22Rv1 (cell line): Measurements from ENCODE around the gene GDPD5.

ENCODE experiments used
- H3K27ac ChIP-seq: fragments of 450-650 bp; 2 replicates; pipeline ENCODE4 v1.5.1; 2017
- ZFX ChIP-seq: fragments of 450-650 bp; IDR thresholded peaks from 2 replicates; pipeline ENCODE4 v1.6.1; 2017; ENCODE audit warnings: antibody characterized with exemption, borderline replicate concordance
- TF ChIP-seq, protein P1 (sequence below): fragments of 450-650 bp; IDR thresholded peaks from 2 replicates; pipeline ENCODE4 v1.5.1; 2017; ENCODE audit warnings: mild to moderate bottlenecking

Gene GDPD5

DNA sequence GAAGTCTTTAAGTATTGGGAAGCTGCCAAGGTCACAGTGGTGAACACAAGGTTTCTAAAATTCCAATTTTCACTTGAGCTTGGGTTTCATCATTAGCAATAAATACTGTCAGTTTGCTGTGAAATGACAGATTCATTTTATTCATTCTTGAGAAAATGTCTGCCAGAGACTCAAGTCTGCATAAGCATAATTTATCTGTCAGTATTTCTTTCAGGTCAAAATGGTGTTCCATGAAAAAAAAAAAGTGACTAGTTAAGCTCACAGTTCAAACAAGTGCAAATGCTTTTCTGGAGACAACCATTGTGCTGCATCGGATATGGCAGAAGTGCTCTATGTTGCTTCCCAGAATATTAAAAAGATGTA, 8.1 kb upstream of the GDPD5 start:
- no peak overlapping the region for H3K27ac ChIP-seq
- TF ChIP-seq ZFX: no peak
- TF ChIP-seq, protein P1, sequence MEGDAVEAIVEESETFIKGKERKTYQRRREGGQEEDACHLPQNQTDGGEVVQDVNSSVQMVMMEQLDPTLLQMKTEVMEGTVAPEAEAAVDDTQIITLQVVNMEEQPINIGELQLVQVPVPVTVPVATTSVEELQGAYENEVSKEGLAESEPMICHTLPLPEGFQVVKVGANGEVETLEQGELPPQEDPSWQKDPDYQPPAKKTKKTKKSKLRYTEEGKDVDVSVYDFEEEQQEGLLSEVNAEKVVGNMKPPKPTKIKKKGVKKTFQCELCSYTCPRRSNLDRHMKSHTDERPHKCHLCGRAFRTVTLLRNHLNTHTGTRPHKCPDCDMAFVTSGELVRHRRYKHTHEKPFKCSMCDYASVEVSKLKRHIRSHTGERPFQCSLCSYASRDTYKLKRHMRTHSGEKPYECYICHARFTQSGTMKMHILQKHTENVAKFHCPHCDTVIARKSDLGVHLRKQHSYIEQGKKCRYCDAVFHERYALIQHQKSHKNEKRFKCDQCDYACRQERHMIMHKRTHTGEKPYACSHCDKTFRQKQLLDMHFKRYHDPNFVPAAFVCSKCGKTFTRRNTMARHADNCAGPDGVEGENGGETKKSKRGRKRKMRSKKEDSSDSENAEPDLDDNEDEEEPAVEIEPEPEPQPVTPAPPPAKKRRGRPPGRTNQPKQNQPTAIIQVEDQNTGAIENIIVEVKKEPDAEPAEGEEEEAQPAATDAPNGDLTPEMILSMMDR: no peak

DNA sequence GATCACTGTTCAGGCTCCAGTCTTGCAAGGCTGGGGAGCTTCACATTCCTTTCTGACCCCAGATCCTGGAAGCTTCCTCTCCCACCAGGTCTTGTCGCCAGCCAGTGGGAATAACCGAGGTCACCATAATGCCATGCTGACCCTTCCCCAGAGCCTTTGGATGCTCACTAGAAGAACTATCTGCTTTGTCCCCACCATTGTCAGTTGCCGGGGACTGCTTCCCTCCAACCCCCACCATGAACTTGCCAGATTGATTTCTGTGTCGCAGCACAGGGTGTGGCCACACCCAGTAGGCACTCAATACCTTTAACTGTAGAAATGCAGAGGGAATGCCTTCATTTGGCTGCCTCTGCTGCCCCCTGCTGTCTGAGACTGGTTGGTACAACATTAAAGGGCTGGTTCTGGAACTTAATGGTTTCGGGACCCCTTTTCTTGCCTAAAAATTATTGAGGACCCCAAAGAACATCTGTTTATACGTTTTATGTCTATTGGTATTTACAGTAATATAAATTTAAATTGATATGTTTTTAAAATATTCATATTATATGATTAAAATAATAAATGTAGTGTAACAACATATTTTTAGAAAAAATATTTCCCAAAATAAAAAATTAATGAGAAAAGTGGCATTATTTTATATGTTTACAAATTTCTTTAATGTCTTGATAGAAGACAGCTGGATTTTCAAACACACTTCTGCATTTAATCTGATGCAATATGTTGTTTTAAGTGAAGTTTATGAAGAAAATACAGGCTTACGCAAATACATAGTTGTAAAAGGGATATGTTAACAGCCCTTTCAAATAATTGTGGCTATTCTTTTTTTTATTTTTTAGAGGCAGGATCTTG, 6.7 kb upstream of the GDPD5 start:
- H3K27ac ChIP-seq: no peak overlapping the region
- TF ChIP-seq, protein P1: peak; percentile 87
- no peak for TF ChIP-seq ZFX

DNA sequence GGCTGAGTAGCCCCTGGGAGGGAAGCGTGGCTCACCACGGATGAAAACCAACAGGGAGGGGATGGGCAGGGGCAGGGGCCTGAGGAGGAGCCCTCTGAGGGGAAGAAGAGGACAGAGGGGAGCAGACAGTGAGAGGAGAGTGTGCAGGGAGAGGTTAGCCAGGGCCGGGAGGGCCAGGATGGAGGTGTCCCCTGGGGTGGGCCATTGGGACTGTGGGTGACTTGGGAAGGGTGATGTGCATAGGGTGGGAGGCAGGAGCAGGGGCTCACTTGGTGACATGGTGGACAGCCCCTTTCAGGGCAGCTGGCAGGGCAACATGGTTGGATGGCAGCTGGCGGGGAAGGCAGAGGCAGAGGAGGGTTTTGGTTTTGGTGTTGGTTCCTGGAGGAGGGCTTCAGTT, 5.6 kb upstream of the GDPD5 start:
- no peak overlapping the region for H3K27ac ChIP-seq
- TF ChIP-seq, protein P1: no peak
- TF ChIP-seq ZFX: no peak

DNA sequence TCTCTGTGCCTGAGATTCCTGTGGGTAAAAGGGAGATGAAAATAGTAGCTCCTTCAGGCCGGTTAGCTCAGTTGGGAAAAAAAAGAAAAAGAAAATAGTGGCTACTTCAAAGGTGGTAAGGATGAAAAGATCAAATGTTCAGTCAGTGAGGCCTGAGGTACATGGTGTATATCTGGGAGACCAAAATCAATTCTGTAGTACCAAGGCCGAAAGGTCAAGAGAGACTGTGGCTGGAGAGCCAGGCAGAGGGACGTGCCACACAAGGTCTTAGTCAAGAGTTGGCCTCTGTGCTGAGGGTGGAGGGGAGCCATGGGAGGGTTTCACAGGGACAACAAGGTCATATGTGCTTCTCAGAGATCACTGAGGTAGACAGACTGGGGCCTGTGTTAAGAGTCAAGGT, 4.8 kb upstream of the GDPD5 start:
- no peak overlapping the region for H3K27ac ChIP-seq
- TF ChIP-seq, protein P1: no peak
- no peak for TF ChIP-seq ZFX

DNA sequence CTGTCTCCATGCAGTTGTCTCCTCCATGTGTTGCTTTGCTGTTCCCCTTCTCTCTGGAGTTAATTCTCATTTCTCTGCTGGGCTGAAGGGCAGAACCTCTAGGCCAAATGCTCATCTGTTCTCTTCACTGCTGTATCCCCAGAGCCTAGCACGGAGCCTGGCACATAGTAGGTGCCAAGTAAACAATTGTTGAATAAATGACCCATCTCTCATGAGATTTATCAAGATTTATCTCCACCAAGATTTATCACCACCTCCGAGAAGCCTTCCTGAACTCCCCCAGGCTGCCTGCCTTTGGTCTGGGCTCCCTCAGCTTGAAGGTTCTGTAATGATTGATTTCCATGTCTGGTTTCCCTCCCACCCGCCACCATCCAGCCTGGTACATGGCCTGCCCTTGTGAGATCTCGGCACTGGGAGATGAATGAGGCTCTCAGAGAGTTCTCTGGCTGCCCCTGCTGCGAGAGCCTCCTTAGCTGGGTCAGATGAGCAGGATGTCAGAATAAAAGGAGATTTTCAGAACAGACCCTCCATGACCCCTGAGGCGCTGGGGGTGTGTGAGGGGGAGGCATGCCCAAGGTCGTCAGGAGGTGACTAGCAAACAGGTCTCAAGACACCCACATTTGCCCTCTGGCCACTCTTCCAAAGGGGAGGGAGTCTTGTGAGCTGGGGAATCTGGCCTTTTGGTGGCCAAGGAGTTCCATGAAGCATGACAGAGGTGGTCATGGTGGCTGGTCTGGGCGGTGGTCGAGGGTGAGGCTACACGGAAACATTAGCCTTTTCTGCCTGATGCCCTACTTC, 2.4 kb upstream of the GDPD5 start:
- TF ChIP-seq ZFX: no peak
- TF ChIP-seq, protein P1: no peak
- H3K27ac ChIP-seq: no peak overlapping the region

DNA sequence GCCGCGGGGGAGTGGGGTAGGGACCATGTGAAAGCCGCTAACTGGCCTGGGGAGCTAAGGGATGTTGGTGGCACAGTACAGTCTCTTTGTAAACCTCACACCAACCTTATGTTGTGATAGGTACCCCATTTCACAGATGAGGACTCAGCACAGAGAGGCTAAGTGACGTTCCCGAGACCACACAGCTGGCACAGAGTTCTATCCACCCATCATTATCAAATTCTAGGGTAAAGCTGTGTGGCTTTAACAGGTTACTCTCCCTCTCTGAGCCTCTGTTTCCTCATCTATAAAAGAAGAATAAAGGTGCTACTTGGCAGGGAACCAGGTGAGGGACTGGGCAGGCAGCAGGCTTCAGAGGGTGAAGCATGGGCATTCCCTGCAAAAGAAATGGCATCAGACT, 1.4 kb upstream of the GDPD5 start:
- TF ChIP-seq ZFX: no peak
- TF ChIP-seq, protein P1: no peak

DNA sequence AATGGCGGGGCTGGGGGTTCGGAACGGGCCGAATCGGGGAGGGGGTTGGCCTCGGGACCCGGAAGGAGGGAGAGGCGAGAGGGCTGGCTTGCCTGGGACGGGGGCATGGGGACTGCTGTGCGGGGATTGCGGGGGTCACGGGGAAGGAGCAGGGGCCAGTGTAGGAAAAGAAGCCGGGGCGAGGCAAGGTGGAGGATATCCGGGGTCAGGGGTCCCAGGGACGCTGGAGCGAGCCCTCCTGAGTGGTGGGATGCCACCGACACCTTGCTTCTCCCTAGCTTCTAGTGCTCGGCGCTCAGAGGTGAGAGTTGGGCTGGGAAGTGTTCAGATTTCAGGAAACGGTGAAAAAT, 426 bp upstream of the GDPD5 start:
- H3K27ac ChIP-seq: no peak overlapping the region
- no peak for TF ChIP-seq ZFX
- TF ChIP-seq, protein P1: no peak

More for the DNA sequence above, 1.4 kb upstream of the GDPD5 start:
- no peak overlapping the region for H3K27ac ChIP-seq
